Keratinocyte (primary cell): ENCODE data around the gene NELL2.

ENCODE experiments used
- EZH2 ChIP-seq: IDR thresholded peaks from one replicate; pipeline ENCODE4 v1.6.1; 2012; ENCODE audit warnings: inconsistent platforms, mild to moderate bottlenecking, low read length, moderate library complexity
- TF ChIP-seq, protein P1 (sequence below), 3 experiments: IDR thresholded peaks in 1 of 3; conservative IDR thresholded peaks in 1 of 3; optimal IDR thresholded peaks in 1 of 3; 2 replicates in 2 of 3; 3 replicates in 1 of 3; pipeline versions ENCODE3 to v1.5.1; 2011; ENCODE audit warnings: low read length in 3 of 3, mild to moderate bottlenecking in 3 of 3, moderate library complexity in 2 of 3, control low read depth in 1 of 3, inconsistent platforms in 1 of 3; ENCODE audit not compliant: insufficient read depth in 2 of 3; ENCODE audit errors: extremely low read depth in 1 of 3

GRCh38 chr12:44750468-44750867 lies 125.6 kb downstream of the NELL2 start:
- TF ChIP-seq, protein P1, sequence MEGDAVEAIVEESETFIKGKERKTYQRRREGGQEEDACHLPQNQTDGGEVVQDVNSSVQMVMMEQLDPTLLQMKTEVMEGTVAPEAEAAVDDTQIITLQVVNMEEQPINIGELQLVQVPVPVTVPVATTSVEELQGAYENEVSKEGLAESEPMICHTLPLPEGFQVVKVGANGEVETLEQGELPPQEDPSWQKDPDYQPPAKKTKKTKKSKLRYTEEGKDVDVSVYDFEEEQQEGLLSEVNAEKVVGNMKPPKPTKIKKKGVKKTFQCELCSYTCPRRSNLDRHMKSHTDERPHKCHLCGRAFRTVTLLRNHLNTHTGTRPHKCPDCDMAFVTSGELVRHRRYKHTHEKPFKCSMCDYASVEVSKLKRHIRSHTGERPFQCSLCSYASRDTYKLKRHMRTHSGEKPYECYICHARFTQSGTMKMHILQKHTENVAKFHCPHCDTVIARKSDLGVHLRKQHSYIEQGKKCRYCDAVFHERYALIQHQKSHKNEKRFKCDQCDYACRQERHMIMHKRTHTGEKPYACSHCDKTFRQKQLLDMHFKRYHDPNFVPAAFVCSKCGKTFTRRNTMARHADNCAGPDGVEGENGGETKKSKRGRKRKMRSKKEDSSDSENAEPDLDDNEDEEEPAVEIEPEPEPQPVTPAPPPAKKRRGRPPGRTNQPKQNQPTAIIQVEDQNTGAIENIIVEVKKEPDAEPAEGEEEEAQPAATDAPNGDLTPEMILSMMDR (optimal IDR thresholded peaks at IDR 0.05 in 1 of 3, IDR thresholded peaks at IDR 0.05 in 1 of 3, conservative IDR thresholded peaks at IDR 0.05 in 1 of 3; ENCODE audit: extremely low read depth in 1 of 3, insufficient read depth in 2 of 3, low read length in 3 of 3), result no peak
- no peak for TF ChIP-seq EZH2
